ENCODE measurements around the gene RNF166. TPM values are rescaled to one million over a fixed set of nuclear protein-coding genes. Genes with fewer than 3 reads are reported as not detected.

Gene RNF166
- 14.5 and 18.0 TPM in 2 replicates for total RNA-seq

- Histone ChIP-seq H3K27ac (ENCODE audit: low read depth, low read length) (peak within 1 kb of the TSS; percentile 73), H3K9me3 (ENCODE audit: low read depth, low read length) (no peaks in the 10 kb centered on the region), H2AFZ (ENCODE audit: low read length) (peak within 1 kb of the TSS; percentile 67), H4K20me1 (ENCODE audit: insufficient read depth, low read length) (peaks cover 15% of the 10 kb centered on the region), H3K79me2 (ENCODE audit: insufficient read depth, low read length) (peaks cover 92% of the 10 kb centered on the region), H3K27me3 (ENCODE audit: insufficient read depth, low read length) (no peaks in the 10 kb centered on the region), H3K36me3 (ENCODE audit: insufficient read depth, low read length) (peaks cover 3% of the 10 kb centered on the region), H3K4me1 (ENCODE audit: insufficient read depth, low read length) (peaks cover 20% of the 10 kb centered on the region), H3K4me2 (ENCODE audit: insufficient read depth, low read length) (peak within 1 kb of the TSS; percentile 96), H3K4me3 (ENCODE audit: insufficient read depth, low read length) (peak within 1 kb of the TSS; percentile 97)
- no peak for TF ChIP-seq CTCF (IDR thresholded peaks at IDR 0.05; ENCODE audit: extremely low read depth, low read depth, low read length)
- peak; percentile 100 for DNase-seq (ENCODE audit: insufficient read length, low spot score, missing footprints)
Observed at GRCh38 chr16:88706229-88706964, at the start of gene RNF166, which contains the start of gene CTU2. TSS of gene RNF166 (minus strand) at chr16:88706408. CDS start at chr16:88706325, 83 bp downstream. TSS of gene CTU2 (plus strand) at chr16:88706503. CDS start at chr16:88706531, 28 bp downstream.

GRCh38 chr16:88754912-88755744 is 48.9 kb upstream of the RNF166 start:
- Histone ChIP-seq H3K9me3 (ENCODE audit: low read depth, low read length) (no peaks in the 10 kb centered on the region), H3K4me1 (ENCODE audit: insufficient read depth, low read length) (peaks cover 36% of the 10 kb centered on the region), H2AFZ (ENCODE audit: low read length) (no peak overlapping the region), H3K27ac (ENCODE audit: low read depth, low read length) (peak overlapping the region; percentile 56), H3K4me2 (ENCODE audit: insufficient read depth, low read length) (peak overlapping the region; percentile 55), H4K20me1 (ENCODE audit: insufficient read depth, low read length) (peaks cover 83% of the 10 kb centered on the region), H3K36me3 (ENCODE audit: insufficient read depth, low read length) (peaks cover 9% of the 10 kb centered on the region), H3K79me2 (ENCODE audit: insufficient read depth, low read length) (peaks cover 94% of the 10 kb centered on the region), H3K4me3 (ENCODE audit: insufficient read depth, low read length) (no peak overlapping the region), H3K27me3 (ENCODE audit: insufficient read depth, low read length) (no peaks in the 10 kb centered on the region)
- peak; percentile 97 for DNase-seq (ENCODE audit: insufficient read length, low spot score, missing footprints)
- TF ChIP-seq CTCF (IDR thresholded peaks at IDR 0.05; ENCODE audit: extremely low read depth, low read depth, low read length): peak; percentile 33

GRCh38 chr16:88754109-88754911 is 48.1 kb upstream of the RNF166 start:
- Histone ChIP-seq H3K79me2 (ENCODE audit: insufficient read depth, low read length) (peaks cover 94% of the 10 kb centered on the region), H4K20me1 (ENCODE audit: insufficient read depth, low read length) (peaks cover 75% of the 10 kb centered on the region), H3K4me1 (ENCODE audit: insufficient read depth, low read length) (peaks cover 36% of the 10 kb centered on the region), H3K27me3 (ENCODE audit: insufficient read depth, low read length) (no peaks in the 10 kb centered on the region), H2AFZ (ENCODE audit: low read length) (no peak overlapping the region), H3K27ac (ENCODE audit: low read depth, low read length) (peak overlapping the region; percentile 56), H3K4me3 (ENCODE audit: insufficient read depth, low read length) (no peak overlapping the region), H3K9me3 (ENCODE audit: low read depth, low read length) (no peaks in the 10 kb centered on the region), H3K36me3 (ENCODE audit: insufficient read depth, low read length) (peaks cover 9% of the 10 kb centered on the region), H3K4me2 (ENCODE audit: insufficient read depth, low read length) (peak overlapping the region; percentile 55)
- TF ChIP-seq CTCF (IDR thresholded peaks at IDR 0.05; ENCODE audit: extremely low read depth, low read depth, low read length): no peak
- peak; percentile 92 for DNase-seq (ENCODE audit: insufficient read length, low spot score, missing footprints)
